ENCODE results near the gene PSME2.
A peak's percentile ranks its signal among the peaks of the same experiment; 100 is the strongest.
"Not testable (repeated sequence)": the region's sequence is repeated elsewhere in the genome, so short reads cannot be mapped to it uniquely, and the experiment has no call there.

Gene PSME2

GRCh38 chr14:24110060-24110459 lies 36.4 kb downstream of the PSME2 start:
- no peak for DNase-seq

DNA sequence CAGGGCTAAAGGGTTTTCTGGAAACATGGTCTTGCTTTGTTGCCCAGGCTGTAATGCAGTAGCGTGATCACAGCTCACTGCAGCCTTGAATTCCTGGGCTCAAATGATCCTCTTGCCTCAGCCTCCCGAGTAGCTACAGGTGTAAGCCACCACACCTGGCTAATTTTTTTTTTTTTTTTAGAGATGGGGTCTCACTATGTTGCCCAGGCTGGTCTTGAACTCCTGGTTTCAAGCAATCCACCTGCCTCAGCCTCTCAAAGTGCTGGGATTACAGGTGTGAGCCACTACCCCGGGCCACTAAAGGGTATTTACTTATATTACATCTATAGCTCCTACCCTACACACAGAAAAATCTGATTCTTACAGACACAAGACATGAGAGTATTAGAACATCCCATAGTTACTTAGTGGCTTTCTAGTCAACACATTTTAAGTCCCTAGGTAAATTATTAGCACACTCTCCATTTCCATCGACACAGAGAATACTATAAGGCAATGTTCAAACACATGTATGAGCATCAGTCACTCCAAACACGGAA lies 38.0 kb downstream of the PSME2 start:
- no peak for DNase-seq

GRCh38 chr14:24106672-24107271 lies 39.6 kb downstream of the PSME2 start:
- no peak for DNase-seq

DNA sequence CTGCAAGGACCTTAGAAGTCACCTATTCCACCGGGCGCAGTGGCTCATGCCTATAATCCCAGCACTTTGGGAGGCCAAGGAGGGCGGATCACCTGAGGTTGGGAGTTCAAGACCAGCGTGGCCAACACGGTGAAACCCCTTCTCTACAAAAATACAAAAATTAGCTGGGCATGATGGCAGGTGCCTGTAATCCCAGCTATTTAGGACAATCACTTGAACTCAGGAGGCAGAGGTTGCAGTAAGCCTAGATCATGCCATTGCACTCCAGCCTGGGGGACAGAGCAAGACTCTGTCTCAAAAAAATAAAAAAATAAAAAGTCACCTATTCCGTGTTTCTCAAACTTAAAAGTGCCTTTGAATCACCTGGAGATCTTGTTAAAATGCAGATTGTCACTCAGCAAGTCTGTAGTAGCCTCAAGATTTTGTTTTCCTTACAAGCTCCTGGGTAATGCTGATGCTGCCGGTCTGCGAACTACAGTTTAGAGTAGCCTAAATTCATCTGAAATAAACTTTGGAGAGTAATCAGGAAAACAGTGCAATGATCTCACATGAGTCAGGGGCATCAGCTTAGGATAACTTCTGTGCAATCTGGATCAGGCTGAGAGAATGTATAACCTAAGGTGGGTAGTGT lies 40.7 kb downstream of the PSME2 start:
- not testable (repeated sequence) for DNase-seq

DNA sequence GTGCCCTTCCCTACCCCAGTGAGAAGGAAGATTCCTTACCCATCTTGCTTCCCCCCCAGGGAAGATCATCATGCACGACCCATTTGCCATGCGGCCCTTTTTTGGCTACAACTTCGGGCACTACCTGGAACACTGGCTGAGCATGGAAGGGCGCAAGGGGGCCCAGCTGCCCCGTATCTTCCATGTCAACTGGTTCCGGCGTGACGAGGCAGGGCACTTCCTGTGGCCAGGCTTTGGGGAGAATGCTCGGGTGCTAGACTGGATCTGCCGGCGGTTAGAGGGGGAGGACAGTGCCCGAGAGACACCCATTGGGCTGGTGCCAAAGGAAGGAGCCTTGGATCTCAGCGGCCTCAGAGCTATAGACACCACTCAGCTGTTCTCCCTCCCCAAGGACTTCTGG lies 43.0 kb downstream of the PSME2 start:
- DNase-seq, result no peak

DNA sequence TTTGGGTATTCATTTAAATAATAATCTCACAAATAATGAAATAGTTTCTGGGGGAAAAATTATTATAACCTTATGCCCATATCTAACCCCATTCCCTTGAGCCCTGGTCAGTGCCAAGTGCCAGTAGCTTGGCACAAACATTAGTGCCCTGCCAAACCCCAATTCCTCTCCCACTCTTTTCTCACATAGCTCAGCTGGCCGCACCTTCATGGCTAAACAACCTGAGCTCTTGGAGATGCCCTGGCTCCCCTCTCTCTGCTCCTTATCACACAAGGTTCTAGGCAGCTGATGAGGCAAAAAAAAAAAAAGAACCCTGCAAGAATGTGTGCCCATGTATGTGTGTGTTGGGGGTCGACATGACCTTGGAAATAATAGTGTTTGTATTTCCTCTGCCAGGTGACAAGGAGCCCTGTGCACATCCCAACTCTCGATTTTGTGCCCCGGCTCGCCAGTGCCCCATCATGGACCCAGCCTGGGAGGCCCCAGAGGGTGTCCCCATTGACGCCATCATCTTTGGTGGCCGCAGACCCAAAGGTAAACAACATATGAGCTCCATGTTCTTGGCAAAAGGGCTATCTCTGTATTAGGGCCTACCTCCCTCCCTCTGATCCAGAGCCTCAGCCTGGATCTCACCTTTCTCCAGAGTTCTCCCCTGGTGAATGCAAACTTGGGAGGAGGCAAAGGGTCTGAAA lies 43.9 kb downstream of the PSME2 start:
- DNase-seq, result no peak

GRCh38 chr14:24100982-24101494 lies 45.4 kb downstream of the PSME2 start:
- no peak for DNase-seq

GRCh38 chr14:24100197-24100981 lies 46.0 kb downstream of the PSME2 start:
- no peak for DNase-seq

- no peak for DNase-seq
Observed at GRCh38 chr14:24098927-24099813, 47.2 kb downstream of the PSME2 start.

- DNase-seq, result no peak
Observed at GRCh38 chr14:24098229-24098926, 48.0 kb downstream of the PSME2 start.

- DNase-seq, result no peak
Observed at GRCh38 chr14:24096545-24097181, 49.7 kb downstream of the PSME2 start.

GRCh38 chr14:24095271-24096068 lies 50.9 kb downstream of the PSME2 start:
- peak; percentile 51 for DNase-seq

DNA sequence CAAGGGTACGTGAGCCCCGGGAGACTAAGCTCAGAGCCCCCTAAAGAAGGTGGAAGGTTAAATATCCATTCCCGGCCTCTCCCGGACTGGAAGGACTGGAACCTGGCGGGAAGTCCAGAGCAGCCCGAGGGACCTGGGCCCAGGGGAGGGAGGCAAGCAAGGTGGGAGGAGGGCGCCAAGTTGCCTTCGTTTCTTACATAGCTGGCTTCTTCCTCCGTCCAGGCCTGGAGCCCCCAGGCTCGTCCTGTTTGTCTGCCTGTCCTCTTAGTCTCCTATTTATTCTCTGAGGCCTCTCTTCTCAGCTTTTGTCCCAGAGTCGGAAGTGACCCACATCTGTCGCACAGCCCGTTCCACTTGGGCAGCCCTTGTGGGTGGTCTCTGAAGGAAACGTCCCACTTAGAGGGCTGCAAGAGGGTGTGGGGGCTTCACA lies 51.6 kb downstream of the PSME2 start:
- peak; percentile 20 for DNase-seq

DNA sequence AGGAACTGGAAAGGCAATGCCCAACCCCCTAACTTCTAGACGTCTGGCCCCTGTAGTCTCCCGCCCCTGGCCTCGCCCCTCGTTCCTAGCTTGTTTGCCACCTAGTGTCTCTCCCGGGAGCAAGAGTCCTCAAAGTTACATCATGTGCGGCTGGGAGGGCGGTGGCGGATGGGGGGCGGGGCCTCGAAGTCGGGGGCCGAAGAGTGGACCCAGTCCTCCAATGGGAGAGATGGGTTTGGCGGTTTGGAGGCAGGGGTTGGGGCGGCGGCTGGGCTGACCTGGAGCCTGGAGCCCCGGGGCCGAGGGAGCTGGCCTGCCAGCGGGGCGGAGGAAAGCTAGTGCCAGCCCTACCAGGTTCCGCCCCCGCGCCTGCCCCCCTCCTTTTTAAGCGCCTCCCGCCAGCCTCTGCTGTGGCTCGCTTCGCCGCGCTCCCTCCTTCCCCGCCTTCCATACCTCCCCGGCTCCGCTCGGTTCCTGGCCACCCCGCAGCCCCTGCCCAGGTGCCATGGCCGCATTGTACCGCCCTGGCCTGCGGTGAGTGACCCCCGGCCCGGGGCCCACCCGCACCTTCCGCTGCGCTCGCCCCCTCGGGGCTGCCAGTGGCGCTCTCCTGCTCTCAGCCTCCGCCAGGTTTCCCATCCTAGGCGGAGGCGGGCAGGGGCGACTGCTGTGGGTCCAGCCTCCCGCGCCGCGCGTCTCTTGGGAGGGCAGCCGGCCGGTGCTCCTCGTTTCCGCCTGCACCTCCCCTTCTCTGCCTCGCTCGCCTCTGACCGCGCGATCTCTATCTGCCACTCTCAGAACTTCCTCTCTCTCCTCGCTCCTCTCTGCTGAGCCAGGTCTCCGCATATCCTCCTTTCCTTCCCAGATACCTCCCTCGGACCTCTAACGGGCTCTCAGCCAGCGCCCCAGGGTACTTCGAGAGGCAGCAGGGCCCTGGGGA lies 52.2 kb downstream of the PSME2 start, which contains the start of gene PCK2:
PCK2 (plus strand) TSS at position 411 of the 940 bp plus-strand sequence; CDS start at position 506, 95 bp downstream.
- peak; percentile 88 for DNase-seq

Measured in stimulated activated CD4-positive, alpha-beta T cell treated with anti-CD3 and anti-CD28 coated beads, Interleukin-12 subunit alpha, Interleukin-12 subunit beta, amount 100 ng/mL, for 4 hours (primary cell).